GM19023 (cell line): ENCODE measurements around the gene SPO11.
"Not testable (repeated sequence)": the region's sequence is repeated elsewhere in the genome, so short reads cannot be mapped to it uniquely, and the experiment has no call there.

Experiments
- ATAC-seq: cut with Tn5 transposase; IDR thresholded peaks from one replicate; pipeline ENCODE4 v1.9.1; 2021; ENCODE audit warnings: mild to moderate bottlenecking, moderate library complexity; ENCODE audit not compliant: unreplicated experiment

SPO11 gene

GRCh38 chr20:57335392-57335791 is 5.8 kb downstream of the SPO11 start:
- ATAC-seq, result no peak

- no peak for ATAC-seq
Measured at GRCh38 chr20:57341663-57342062, 12.1 kb downstream of the SPO11 start.

GRCh38 chr20:57342829-57343228 is 13.2 kb downstream of the SPO11 start:
- no peak for ATAC-seq

- ATAC-seq, result no peak
Measured at GRCh38 chr20:57346477-57346876, 16.9 kb downstream of the SPO11 start.

GRCh38 chr20:57347393-57347792 is 17.8 kb downstream of the SPO11 start:
- ATAC-seq, result no peak

GRCh38 chr20:57348200-57348921 is 18.8 kb downstream of the SPO11 start:
- ATAC-seq, result not testable (repeated sequence)

GRCh38 chr20:57348922-57349574 is 19.4 kb downstream of the SPO11 start:
- not testable (repeated sequence) for ATAC-seq

- ATAC-seq, result no peak
Measured at GRCh38 chr20:57350081-57350710, 20.6 kb downstream of the SPO11 start.

GRCh38 chr20:57350726-57351041 is 21.1 kb downstream of the SPO11 start:
- not testable (repeated sequence) for ATAC-seq

- ATAC-seq, result peak; percentile 85
Measured at GRCh38 chr20:57351042-57351783, 21.6 kb downstream of the SPO11 start, which contains the start of gene RAE1. RAE1 (plus strand) TSS chr20:57351255; CDS start chr20:57354039, 2,784 bp downstream.

- no peak for ATAC-seq
Measured at GRCh38 chr20:57352305-57352704, 22.7 kb downstream of the SPO11 start.

- ATAC-seq, result no peak
Measured at GRCh38 chr20:57353351-57353750, 23.7 kb downstream of the SPO11 start.

GRCh38 chr20:57361517-57361916 is 31.9 kb downstream of the SPO11 start:
- no peak for ATAC-seq

- no peak for ATAC-seq
Measured at GRCh38 chr20:57364451-57364850, 34.8 kb downstream of the SPO11 start.

- no peak for ATAC-seq
Measured at GRCh38 chr20:57369596-57369995, 40.0 kb downstream of the SPO11 start.

- no peak for ATAC-seq
Measured at GRCh38 chr20:57370316-57370715, 40.7 kb downstream of the SPO11 start.

- no peak for ATAC-seq
Measured at GRCh38 chr20:57371363-57371762, 41.8 kb downstream of the SPO11 start.

- no peak for ATAC-seq
Measured at GRCh38 chr20:57372157-57372556, 42.6 kb downstream of the SPO11 start.

GRCh38 chr20:57372581-57373350 is 43.2 kb downstream of the SPO11 start:
- ATAC-seq, result no peak

- ATAC-seq, result no peak
Measured at GRCh38 chr20:57374343-57374930, 44.8 kb downstream of the SPO11 start.
